Activated T-cell treated with anti-CD3 and anti-CD28 coated beads for 48 hours (primary cell): Measurements from ENCODE around the gene C19orf67.
A peak's percentile ranks its signal among the peaks of the same experiment; 100 is the strongest.

Source experiments
- DNase-seq: peaks from one replicate; pipeline ENCODE4 v3.0.0-alpha.2; 2020; ENCODE audit warnings: low read depth

Gene C19orf67

DNA sequence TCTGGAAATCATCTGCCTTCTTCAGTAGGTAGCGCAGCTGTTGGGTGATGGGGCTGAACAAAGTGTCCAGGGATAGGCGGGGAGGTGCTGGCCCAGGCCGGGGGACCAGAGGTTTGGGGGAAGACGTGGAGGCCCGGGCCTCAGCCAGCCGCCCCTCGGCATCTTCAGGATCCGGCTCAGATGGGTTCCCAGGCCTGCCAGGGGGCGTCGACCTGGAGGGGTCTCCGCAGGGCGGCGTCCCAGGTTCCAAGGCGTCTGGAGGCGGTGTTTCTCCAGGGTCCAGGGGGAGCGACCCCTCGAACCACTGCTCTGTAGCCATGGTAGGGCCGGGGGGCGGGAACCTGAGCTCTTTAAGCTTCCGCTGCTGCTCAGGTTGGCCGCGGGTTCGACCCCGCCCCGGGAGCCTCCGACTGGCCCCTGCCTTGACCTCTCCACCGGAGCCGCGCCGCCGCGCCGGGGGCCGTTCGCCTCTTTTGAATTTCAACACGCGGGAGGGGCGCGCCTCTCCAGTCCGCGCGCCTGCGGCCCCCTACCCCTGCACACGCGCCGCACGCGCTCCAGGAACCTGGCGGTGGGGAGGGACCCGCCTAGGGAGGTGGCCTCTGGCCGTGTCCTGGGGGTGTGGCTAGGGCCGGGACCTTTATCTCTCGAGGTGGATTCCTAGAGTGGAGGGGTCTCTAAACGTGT lies at the start of gene C19orf67:
C19orf67 (minus strand) TSS at position 475 of the 687 bp plus-strand sequence; CDS start at position 319, 156 bp downstream.
- DNase-seq, result no peak

GRCh38 chr19:14135355-14135754 lies 49.8 kb upstream of the C19orf67 start:
- no peak for DNase-seq

GRCh38 chr19:14127929-14128509 lies 42.4 kb upstream of the C19orf67 start:
- DNase-seq, result no peak

DNA sequence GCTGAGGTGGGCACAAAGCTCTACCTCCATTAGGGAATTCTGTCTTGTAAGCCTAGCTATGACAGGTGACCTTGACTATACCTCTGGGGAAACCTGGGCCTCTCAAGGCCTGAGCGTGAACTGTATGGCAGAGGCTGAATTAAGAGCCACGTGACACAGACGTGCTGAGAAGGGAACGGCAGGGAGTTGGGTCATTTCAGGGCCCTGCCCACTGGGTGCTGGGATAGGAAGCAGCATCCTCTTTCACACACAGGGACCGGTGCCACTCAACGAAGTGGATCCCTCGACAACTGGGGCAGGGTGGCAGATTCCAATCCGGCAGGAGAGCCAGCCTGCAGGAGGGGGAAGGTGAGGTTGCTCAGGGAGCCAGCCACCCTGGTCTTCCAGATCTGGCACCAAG lies 41.6 kb upstream of the C19orf67 start:
- DNase-seq, result no peak

GRCh38 chr19:14122924-14123323 lies 37.3 kb upstream of the C19orf67 start:
- no peak for DNase-seq

DNA sequence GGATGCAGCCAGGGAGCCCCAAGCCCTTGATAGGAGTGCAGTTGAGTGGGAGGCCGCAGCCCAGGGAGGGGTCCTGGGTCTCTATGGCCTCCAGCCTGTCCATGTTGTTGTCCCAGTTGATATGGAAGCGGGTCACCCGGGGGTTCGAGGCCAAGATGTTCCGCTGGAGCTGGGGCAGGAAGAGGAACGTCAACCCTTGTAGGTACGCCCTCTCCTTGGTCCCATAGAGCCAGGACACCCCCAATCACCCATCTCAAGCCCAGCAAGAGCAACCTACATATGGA lies 34.9 kb upstream of the C19orf67 start:
- DNase-seq, result no peak

- no peak for DNase-seq
Measured at GRCh38 chr19:14119644-14120496, 34.3 kb upstream of the C19orf67 start.

DNA sequence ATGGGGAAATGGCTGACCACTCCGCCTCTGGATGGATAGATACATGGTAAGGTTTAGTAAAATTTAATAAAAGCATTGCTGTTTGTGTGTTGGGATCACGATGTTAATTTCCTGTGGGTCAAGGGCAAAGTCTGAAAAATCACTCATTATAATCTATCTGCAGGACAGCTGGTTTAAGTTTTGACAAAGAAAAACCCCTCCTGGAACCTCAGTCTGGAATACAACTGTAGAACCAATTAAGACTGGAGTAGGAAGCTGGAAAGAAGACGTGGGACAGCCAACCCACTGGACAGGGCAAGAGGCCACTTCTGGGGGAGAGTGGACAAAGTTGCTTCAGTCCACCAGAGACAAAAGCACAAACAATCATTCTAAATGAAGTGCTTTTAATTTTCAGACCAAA lies 33.6 kb upstream of the C19orf67 start:
- no peak for DNase-seq

DNA sequence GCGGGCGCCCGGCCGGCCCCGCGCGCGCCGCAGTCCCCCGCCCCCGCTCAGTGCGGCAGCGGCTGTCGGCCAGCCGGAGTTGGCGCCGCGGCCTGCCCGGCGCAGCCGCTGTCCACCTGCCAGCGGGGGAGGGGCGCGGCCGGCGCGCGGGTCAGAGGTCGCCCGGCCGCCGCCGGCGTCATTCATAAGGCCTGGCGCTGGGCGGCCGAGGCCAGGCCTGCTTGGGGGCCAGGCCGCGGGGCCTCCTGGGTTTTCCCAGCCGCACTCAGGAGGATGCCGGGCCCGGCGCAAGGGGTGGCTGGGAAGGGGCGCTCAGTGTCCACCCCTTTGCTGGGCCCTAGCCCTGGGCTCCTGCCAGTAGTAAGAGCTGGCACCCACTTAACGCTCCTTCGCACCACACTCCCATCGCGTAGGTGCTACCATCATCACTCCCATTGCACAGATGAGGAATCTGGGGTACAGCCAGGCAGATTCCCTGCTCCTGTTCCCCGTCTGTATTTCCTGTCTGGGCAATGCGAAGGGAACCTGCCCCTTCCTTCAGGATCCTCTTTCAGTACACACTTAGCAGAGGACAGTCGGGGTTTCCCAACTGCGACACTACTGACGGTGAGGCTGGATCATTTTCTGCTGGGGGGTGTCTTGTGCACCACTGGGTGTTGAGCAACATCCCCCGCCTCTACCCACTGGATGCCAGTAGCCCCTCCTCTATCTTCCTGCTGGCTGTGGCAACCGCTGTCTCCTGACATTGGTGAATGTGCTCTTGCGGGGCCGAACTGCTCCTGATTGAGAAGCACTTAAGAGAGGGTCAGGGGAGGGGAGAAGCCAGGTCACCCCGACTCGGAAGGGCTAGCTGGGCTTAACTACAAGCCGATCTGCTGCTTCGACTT lies 32.8 kb upstream of the C19orf67 start:
- DNase-seq, result no peak

- DNase-seq, result peak; percentile 99
Measured at GRCh38 chr19:14117668-14118164, 32.1 kb upstream of the C19orf67 start, which contains the start of gene PRKACA. Gene PRKACA, minus strand, starts transcription at chr19:14117762. Its CDS starts 215 bp downstream, at chr19:14117547.

DNA sequence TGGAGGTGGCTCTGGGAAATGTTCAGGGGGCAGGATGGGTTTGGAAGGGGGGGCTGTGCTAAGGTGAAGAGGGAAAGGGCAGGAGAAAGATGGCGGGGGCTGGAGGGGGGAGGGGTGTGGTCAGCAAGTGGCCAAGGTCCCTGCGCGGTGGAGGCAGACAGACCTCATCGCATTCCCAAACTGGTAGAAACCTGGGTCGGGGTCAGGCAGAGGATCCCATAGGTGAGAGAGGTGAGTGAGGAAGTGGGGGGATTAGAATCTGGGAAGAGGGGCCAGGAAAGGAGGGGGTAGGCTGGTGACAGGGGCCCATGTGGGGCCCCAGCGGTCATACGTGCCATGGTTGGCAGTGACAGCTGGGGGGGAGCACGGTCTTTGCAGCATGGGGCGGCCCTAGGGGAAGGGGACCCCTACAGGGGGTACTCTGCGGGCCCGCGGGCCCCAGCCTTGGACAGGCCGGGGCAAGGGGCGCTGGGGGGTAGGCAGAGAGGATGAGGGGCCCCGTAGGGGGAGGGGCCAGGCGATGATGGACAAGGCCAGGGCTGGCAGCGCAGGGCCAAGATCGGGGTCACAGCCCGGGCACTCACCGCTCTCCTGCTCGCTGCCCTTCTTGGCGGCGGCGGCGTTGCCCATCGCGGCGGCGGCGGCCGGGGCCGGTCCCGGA lies 31.5 kb upstream of the C19orf67 start:
- DNase-seq, result no peak

DNA sequence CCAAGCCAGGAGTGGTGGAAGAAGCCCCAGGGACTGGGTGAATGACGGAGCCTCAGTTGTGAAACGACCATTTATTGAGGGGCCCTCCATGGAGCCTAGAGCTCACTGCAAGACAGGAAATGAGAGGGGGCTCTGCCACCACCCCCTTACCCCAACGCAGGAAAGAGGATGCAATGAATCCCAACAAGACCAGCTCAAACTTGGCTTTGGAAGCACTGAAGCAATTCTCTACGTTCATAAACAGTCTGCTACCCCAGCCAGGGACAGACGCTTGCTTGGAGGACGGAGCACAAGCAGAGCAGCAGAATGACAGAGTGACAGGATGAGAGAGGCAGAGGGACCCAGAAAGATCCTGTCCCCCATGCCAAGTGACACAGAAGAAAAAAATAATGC lies 30.9 kb upstream of the C19orf67 start:
- DNase-seq, result no peak

DNA sequence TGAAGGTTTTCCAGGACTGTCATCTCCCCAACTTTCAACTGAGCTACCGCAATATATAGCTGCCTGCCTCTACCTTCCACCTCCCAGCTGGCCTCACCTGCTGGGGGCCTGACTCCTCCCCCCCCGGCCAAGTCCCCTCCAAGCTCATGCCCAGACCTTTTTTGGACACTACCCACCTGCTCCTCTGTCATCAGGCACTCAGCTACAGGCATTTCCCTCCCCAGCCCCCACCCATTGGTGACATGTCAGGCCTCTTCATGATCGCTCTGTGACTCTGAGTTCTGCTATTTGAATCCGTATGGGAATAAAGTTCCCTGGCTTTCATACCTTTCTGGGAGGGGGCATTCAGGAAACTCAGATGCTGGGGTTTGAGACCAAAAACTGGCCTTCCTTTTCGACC lies 30.2 kb upstream of the C19orf67 start:
- no peak for DNase-seq

- peak; percentile 53 for DNase-seq
Measured at GRCh38 chr19:14114854-14115253, 29.3 kb upstream of the C19orf67 start.

GRCh38 chr19:14114439-14114838 lies 28.9 kb upstream of the C19orf67 start:
- no peak for DNase-seq

- DNase-seq, result peak; percentile 62
Measured at GRCh38 chr19:14113762-14114414, 28.3 kb upstream of the C19orf67 start.

DNA sequence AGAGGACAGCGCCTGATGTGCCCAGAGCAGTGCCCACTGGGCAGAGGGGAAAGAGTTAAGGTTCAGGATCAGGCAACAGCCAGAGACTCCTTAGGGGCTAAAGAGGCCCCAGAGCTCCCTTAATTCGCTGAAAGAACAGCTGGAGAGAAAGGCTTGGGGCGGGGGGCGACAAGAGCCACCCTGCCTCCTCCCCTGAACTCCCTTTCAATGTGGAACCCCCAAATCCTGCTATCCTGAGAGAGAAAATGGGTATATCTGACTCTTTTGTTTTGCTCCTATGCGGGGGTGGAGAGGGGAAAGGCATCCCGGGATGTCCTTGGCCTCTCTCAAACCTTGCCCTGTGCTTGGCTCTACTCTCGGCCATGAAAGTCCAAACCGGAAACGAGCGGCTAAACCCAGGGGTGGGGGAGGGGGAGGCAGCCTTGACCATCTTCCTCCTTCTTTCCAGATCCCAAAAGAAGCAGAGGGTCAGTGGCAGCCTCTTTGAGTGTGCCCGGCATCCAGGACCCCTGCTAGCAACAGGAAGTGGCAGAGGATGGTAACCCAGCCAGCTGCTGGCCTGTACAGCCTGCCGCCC lies 27.3 kb upstream of the C19orf67 start:
- no peak for DNase-seq

GRCh38 chr19:14112051-14112808 lies 26.6 kb upstream of the C19orf67 start:
- no peak for DNase-seq

- DNase-seq, result no peak
Measured at GRCh38 chr19:14111486-14111885, 25.9 kb upstream of the C19orf67 start.

GRCh38 chr19:14110650-14111049 lies 25.1 kb upstream of the C19orf67 start:
- no peak for DNase-seq
